ENCODE data around the gene BTNL8.

BTNL8 gene, protein sequence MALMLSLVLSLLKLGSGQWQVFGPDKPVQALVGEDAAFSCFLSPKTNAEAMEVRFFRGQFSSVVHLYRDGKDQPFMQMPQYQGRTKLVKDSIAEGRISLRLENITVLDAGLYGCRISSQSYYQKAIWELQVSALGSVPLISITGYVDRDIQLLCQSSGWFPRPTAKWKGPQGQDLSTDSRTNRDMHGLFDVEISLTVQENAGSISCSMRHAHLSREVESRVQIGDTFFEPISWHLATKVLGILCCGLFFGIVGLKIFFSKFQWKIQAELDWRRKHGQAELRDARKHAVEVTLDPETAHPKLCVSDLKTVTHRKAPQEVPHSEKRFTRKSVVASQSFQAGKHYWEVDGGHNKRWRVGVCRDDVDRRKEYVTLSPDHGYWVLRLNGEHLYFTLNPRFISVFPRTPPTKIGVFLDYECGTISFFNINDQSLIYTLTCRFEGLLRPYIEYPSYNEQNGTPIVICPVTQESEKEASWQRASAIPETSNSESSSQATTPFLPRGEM

DNA sequence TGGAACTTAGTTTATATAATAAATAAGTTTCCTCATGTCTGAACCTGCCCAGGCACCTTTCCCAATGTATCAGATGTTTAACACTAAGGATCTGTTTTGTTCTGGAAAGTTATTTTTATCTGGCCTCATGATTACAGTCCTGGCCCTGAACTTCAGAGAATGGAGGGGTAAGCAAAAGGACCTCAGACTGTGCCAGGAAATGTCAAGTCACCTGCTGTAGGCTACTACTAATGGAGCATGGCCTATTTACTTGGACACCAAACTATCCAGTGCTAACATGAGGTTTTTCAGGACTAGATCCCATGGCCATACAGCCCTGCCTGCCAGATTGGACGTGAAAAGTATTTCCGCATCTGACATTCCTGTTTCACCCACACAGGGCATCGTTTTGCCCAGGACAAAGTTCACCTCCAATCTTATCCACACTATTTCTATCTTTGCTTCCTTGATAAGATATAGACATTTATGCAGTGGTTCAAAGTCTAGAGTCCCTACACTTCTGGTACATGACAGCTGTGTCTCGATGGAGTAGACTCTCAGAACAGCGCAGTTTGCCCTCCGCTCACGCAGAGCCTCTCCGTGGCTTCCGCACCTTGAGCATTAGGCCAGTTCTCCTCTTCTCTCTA is at the start of gene BTNL8:
Gene BTNL8 (plus strand): TSS at position 539 of the 626 bp plus-strand sequence. CDS start 152 bp downstream, outside the sequence.
- no peak for DNase-seq (ENCODE audit: low read depth in 3 of 3)

DNA sequence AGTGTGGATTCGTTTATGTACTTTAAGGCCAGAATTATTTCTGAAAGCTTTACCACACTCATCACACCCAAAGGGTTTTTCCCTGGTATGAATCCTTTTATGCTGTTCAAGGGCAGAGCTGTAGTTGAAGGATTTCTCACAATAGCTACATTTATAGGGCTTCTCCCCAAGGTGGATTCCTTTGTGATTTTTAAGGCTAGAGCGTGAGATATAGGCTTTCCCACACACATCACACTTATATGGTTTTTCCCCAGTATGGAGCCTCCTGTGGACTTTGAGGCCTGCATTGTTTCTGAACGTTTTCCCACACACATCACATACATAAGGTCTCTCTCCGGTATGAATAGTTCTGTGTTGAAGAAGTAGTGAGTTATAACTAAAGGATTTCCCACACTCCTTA is 49.1 kb upstream of the BTNL8 start:
- DNase-seq (ENCODE audit: low read depth in 3 of 3), result no peak

DNA sequence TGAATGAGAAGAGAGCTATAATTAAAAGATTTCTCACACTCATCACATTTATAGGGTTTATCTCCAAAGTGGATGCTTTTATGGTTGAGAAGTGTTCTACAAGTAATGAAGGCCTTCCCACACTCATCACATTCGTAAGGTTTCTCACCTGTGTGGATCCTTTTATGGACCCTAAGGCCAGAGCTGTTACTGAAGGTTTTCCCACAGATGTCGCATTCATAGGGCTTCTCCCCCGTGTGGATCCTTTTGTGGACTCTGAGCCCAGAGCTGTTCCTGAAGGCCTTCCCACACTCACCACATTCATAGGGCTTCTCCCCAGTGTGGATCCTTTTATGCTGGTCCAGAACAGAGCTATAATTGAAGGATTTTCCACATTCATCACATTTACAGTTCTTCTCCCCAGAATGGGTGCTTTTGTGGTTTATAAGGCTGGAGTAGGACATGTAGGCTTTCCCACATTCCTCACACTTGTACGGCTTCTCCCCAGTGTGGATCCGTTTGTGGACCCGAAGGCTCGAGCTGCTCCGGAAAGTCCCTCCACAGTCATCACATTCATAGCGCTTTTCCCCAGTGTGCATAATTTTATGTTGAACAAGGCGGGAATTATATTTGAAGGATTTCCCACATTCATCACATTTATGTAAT is 48.4 kb upstream of the BTNL8 start:
- DNase-seq (ENCODE audit: low read depth in 3 of 3), result no peak

DNA sequence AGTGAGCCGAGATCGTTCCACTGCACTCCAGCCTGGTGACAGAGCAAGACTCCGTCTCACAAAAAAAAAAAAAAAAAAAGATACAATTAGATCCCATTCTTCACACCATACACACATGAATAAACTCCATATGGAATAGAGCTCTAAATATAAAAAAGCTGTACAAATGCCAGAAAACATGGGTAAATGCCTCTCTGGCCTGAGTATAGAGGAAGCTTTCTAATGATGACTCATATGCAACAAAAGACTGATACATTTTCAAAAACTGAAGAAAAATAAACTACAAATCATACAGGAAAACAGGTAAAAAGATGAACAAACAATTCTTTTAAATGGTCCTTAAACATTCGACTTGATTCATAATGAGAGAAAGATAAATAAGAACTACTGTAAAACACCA is 46.5 kb upstream of the BTNL8 start:
- DNase-seq (ENCODE audit: low read depth in 3 of 3), result no peak

DNA sequence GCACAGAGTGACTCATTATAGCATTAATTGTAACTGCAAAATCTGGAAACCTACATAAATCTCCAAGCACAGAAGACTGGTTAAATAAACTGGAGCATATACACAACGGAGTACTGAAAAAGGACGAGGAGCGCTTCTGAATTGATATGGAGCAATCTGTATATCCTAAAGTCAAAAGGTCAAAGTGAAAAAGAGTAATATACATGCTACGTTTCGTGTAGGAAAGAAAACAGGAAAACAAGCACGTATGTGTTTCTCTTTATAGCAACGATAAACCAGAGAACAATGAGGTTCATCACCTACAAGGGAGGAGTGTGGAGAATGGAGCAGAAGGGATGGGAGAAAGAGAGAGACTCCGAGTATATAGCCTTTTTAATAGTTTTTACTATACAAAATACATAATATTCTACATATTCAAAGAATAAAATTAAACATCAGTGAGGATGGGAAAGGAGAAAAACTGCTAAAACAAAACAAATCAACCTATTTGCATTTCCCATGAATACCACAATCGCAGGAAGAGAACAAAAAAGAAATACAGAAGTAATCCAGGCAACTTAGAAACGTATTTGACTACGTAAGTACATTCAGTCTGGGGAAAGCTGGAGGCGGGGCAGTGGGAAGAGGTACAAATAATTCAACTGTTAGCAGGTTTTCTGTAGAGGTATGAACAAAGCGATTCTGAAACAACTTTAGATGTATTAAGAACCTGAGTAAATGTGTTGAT is 45.7 kb upstream of the BTNL8 start:
- no peak for DNase-seq (ENCODE audit: low read depth in 3 of 3)

DNA sequence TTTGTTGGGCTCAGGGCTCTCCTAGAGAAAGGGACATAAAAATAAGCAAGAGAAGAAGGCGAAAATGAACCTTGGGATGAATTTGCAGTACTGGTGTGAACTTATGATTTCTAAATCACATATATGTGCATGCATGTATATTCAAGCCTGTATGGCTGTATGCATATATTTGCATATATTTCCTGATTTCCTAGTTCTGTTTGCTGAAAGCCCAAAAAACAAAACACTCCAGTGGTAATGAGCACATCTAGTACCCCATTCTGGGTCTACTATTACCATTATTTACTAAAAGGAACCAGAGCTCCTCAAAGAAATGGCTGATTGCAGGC is 45.1 kb upstream of the BTNL8 start:
- DNase-seq (ENCODE audit: low read depth in 3 of 3), result no peak

DNA sequence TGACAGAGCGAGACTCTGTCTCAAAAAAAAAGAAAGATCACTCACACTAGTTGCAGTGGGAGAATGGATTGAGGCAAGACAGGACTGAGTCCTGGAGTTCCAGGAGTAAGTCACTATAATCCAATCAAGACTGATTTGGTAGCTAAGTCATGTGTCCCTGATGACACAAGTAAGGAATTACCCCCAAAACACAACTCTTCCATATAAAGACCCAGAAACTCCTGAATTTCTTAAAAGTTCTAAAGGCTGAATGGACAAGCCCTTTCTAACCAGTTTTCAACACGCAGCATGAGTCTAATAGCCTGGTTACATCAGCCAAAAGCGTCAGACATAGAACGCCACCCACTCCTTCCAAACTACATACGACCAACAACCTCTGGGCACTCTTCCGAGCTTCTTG is 40.4 kb upstream of the BTNL8 start:
- DNase-seq (ENCODE audit: low read depth in 3 of 3), result no peak

DNA sequence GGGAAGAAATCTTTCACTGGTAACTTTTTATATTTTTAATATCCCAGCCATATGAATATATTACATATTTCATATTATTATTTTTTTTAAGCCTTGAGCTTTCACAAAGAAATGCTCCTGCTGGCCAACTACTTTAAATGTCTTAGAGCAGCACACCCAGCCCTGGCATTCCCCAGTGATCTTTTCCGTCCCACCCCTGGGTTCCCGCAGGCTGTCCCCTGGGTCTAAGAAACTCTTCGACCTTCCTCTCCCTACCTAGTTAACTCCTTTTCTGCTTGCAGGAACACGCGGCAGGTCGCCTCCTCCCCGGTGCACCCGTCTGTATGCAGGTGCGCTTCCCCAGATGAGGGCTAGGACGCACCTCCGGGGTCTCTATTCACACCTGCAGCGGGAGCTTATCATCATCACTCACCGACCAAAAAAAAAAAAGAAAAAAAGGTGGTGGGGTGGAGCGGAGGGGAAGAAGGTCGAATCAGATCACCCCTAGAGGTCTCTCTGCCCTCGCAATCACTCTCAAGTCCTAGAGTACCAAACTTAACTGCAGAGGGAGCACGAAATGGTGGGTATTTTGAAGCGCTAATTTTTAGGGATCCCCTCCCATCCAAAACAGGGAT is 38.6 kb upstream of the BTNL8 start:
- peak in 1 of 3 donors; percentile 1 for DNase-seq (ENCODE audit: low read depth in 3 of 3)

DNA sequence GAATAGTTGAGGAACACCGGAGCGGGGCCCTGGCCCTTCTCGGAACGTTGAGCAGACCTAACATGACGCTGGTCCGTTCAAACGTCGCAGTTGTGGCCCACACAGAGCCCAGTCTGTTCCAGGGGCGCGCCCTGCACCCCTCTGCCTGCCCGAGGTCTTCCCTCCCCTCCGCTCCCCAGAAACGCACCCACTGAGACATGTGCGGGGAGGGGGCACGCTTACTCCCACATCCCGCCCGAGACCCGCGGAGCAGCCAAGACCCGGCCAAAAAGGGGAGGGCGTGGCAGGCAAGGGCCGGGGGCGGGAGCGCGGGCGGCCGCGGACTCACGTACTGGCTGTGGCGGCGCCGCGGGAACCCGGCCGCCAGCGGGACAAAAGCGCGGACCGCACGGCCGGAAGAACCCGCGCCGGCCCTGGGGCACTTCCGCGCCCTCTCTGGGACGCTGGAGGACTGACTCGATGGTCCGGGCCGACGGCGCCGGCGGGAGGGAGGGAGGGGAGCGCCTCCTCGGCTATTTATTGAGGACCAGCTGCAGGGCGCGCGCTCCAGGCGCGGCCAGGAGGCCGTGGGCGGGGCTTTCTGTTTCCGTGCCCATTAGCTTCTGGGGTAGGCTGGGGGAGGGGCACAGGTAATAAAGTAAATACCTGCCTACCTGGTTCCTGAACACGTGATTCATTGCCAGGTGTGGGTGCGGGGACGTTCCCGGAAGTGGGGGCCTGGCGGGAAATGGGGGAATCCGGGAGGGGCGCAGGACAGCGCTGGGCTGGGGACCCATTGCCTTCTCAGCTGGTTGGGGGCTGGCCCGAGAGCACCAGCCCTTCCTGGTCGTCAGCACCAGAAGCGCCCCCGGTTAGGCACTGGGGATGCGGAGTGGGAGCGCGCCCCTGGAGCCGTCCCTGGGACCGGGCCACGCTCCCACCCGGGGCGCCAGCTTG is 37.8 kb upstream of the BTNL8 start, which contains the start of gene ZFP62:
Gene ZFP62 (minus strand): TSS at position 390 of the 936 bp plus-strand sequence. CDS start 57 bp downstream, at position 333.
- DNase-seq (ENCODE audit: low read depth in 3 of 3), result peak; percentile 67 to 78 (median 71)

DNA sequence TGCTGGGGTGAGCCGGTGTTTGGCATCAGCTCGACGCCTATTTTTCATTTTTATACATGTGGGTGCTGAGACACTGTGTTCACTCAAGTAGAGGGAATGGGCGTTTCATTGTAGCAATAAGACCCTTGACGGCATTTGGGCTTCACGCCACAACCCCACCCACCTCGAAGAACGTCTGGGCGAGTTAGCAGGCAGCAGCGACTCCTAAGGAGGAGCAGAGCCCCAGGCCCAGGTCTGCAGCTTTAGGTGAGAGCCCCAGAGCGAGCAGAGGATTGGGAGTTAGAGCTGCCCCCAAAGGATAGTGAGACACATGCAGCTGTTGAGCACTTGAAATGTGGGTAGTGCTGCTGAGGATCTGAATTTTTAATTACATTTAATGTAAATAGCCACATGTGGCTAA is 36.3 kb upstream of the BTNL8 start:
- DNase-seq (ENCODE audit: low read depth in 3 of 3), result no peak

DNA sequence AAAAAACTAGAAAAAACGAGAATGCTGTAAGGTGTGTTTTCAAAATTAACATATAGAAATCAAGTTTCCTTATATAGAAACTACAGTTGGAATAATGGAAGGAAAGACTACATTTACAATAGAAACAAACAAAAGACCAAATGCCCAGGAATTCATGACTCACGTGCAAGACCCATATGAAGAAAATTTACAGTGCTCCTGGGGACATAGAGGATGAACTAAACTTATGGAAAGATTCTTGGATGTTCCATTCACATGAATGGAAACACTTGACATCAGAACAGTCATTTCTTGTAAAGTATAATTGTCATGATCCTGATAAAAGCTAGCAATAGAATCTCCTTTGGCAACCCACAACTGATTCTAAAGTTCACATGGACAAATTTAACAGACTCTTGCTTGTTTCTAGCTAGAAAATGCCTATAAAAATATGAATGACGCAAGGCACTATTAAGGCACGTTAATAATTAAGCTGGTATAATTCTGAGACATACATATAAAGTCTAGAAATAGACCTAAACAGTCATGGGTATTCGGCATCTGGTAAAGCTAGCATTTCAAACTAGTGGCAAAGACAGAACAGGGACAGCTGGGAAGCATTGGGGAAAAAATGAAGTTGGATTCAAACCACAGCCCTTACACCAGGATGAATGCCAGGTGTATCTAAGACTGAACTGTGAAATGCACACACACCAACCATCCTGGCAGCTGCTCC is 32.8 kb upstream of the BTNL8 start:
- no peak for DNase-seq (ENCODE audit: low read depth in 3 of 3)

DNA sequence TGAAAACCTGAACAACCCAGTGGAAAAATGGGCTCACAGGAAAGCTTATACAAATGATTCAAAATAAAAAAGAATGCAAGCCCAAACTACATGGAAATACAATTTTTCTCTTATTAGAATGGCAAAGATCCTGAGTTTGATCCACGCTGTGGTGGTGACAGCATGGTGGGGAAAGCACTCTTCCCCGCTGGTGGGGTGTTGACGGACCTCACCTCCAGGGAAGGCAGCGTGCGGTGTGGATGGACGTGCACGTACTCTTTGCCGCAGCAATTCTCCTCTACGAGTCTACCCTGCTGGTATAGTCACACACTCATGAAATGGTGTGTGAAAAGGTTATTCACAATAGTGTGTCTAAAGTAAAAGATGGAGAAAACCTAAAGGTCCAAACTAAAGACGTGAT is 32.0 kb upstream of the BTNL8 start:
- DNase-seq (ENCODE audit: low read depth in 3 of 3), result no peak

DNA sequence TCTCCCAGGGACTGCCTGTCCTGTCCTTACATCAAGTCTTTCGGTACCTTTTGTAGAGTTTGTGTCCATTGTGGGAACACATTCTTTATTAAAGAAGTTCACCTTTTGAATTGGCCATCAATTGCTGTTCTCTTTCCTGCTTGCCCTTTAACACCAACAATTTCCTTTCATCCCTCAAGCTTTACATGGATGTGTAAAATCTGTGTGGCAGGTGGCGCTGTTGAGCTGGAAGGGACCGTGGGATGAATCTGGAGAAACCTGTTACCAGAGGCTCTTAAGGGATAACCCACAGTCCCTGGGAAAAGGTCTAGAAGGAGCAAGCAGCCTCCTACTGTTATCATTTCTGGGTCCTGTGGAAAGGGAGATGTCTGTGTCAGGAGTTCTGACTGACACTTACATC is 30.0 kb upstream of the BTNL8 start:
- DNase-seq (ENCODE audit: low read depth in 3 of 3), result peak; percentile 54 to 68 (median 60)

DNA sequence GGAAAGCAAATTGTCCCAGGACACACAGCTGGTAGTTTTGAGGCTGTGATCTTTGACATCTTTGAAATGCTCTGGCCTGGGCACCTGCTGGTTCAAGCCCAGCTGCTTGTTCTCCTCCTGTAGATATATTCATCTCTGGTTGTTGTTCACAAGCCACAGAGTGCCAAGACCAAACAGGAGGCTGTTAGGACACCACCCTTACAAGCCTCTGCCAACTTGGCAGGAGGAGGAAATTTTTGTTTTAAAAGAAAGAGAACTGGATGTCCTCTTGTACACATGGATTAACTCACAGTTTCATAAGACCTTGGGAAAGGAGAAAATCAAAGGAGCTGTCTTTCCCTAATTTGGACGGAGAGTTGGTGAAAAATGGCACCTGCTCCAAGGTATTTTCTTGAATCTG is 29.4 kb upstream of the BTNL8 start:
- DNase-seq (ENCODE audit: low read depth in 3 of 3), result no peak

DNA sequence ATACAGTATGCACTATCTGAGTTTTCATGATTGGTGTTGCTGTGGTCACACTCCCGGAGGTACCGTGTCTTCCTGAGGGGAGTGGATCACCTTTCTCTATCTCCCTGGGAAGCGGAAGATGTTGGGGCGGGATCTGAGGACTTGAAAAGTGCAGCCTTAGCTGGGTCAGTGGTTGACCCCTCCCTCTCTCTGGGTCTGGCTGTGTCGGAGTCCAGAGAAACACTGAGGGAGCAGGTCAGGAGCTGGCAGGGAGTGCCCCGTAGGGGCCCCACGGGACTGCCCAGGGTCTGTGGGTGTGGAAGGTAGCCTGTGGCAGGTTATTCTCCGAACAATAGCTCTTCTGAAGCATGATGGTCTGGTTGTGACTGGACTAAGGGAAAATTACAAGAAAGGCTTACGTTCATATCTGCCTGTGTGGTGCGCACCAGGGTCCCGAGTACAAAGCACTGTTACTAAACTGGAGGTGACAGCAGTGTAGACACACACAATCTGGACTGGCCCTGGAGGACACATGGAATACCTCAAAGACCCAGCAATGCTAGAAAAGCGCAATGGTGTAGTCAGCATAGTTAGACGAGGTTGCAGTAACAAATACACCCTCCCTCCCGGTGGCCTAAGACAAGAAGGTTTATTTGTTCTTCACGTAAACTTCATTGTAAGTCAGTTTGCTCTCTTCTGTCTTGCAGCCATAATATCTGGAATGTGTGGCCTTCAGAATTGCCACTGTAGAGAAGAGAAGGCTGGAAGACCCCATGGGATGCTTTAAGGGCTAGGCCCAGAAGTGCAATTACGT is 28.5 kb upstream of the BTNL8 start:
- no peak for DNase-seq (ENCODE audit: low read depth in 3 of 3)

DNA sequence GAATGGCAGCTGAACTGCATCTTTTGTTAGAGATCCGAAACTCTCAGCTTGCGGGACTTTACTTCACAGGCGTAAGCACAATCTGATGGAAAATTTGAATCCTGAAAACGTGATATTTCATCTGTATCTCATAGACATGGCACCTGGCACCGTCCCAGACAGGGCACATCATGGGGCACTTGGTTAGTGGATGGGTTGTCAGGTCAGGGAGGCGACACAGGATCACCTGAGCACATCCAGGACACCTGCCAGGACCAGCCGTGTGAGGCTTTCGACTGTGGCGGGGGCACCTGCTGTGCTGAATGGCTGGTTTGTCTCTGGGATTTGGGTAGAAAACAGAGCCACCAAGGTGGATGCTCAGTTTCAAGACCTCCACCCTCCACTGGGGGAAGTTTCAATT is 26.5 kb upstream of the BTNL8 start:
- DNase-seq (ENCODE audit: low read depth in 3 of 3), result no peak

DNA sequence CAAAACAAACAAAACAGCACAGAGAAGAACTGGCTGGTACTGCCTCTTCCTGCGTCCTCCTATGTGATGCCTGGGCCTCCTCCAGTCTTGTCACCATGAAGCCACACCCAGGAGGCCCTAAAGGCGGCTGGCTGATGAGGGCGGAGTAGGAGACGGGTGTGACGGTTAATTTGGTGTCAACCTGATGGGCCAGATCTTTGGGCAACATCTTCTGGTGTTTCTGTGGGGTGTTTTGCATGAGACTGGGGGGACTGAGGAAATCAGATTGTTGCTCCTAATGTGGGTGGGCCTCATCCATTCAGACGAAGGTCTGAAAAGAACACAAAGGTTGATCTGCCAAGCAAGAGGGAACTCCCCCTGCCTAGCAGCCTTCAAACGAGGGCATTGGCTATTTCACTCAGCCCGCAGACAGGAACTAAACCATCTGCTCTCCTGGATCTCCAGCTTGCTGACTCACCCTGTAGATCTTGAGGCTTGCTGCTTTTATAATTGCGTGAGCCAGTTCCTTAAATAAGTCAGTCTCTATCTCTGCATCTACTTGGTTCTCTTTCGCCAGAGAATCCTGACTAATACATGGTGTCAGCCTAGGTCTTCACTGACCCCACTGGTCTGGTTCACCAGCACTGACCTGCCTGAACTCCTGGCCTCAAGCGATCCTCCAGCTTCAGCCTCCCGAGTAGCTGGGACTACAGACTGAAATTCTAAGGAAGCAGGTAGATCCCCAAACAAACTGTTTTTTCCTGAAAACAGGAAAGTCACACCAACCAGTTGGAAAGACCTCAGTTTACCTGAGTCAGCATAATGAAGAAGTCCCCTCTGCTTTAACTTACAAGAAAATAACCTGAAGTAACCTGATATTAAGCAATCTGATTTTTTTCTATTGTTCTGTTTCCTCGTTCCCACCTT is 25.1 kb upstream of the BTNL8 start:
- no peak for DNase-seq (ENCODE audit: low read depth in 3 of 3)
